NCI-H1694 treated with DMSO at 0.1 percent for 48 hours (cell line): ENCODE data around the gene CLUH.
A peak's percentile ranks its signal among the peaks of the same experiment; 100 is the strongest.

ENCODE experiments used
- DNase-seq: peaks from one replicate; lab custom pipeline; 2025; lab: John Stamatoyannopoulos, UW

CLUH gene

DNA sequence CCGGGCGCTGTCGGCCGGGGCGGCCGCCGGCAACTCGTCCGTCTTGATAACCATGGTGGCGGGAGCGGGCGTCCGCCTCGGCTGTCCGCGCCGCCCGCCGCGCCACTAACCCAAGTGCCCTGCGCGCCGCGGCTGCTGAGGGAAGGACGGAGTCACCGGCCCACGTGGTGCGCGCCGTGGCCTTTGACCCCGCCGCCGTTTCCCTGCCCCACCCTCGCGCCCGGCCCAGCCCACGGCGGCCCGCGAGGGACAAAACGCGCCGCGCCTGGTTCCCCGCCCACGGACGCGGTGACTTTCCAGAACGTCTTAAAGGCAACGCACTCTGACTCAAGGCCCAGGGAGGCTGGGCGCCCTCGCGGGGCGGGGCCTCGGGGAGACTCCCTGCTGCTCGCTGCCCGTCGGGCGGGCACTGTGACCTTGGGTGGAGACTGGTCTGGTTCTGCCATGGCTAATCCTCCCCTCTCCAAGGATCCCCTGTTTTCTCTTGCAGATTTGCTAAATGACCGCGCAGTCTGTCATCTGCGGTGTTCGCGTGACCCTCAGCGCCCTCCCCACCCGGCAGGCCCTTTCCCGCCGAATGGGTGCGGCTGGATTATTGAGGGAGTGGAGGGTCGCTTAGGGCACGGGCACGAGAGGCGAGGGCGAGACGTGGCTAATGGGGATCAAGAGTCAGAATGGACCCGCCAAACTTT lies at the start of gene CLUH:
TSS of gene CLUH (minus strand) at position 157 of the 692 bp plus-strand sequence. CDS start at position 54, 103 bp downstream.
- DNase-seq: peak; percentile 54

- no peak for DNase-seq
Measured at GRCh38 chr17:2758870-2759269, 47.3 kb upstream of the CLUH start.

DNA sequence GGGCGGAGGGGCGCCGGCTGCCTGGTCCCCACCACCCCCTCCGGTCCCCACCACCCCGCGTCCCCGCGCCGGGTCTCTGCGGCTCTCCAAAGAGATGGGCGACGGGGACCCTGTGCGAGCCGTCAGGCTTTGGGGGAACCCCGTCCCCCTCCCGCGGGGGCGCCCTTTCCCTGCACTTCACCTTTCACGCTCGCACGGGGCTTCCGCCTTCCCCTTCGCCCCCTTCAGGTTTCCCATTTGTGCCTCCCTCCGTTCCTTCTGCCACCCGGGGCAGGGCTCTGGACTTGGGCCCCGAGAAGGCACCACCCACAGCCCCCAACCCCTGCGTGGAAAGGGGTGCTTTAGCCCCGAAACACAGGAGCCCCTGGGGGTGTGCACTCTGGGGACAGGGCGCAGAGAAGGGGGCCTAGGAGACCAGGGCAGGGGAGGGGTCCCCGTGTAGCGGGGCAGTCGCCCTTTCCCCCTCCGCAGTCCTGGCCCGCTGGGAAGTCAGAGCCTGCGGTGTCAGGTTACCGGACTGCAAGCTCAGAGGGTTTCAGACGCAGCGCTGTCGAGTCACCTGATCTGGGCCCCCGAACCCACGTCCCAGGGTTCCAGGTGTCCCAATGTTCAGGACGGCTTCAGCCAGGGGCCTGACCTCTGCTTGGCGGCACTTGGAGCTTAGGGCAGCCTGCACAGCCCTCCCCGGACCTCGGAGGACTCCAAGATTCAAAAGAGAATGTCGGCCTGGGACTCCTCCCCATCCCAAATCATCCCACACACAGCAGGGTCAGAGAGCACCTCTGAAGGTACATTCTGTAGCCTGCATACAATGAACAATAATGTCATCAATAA lies 44.5 kb upstream of the CLUH start:
- DNase-seq: no peak

DNA sequence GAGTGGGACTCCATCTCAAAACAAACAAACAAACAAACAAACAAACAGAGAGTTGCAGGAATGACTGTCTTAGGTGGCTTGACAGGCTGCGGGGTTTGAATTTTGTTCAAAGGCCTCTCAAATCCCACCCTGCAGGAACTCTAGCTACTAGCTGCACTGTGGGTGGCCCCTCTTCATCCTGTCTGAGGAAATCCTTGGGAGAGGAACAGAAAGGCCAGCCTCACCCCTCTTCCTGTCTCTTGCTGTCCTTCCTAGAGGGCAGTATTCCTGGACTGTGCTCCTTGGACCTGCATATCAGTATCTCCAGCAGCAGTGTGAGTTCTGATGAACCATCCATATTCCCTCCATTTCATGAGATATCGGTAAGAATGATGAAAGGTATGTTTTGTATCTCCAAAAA lies 39.9 kb upstream of the CLUH start:
- no peak for DNase-seq

- no peak for DNase-seq
Measured at GRCh38 chr17:2750721-2751120, 39.2 kb upstream of the CLUH start.

DNA sequence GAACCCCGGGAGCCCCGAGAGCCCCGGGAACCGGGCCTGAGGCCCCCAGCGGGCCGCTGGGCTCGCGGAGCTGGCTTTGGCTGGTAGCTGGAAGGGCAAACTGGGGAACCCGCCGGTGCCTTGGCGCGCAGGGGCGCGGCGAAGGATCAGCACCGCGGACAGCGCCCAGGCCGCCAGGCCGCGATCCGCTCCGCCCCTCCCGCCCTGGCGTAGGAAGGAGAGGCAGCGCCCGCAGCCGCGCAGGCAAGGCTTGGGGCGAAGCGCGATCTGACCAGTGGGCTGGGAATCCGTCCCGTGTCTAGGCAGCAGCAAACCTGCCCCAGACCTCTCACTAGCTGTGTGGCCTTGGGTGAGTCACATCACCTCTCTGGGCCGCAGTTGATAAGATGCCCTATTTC lies 38.2 kb upstream of the CLUH start:
- no peak for DNase-seq

DNA sequence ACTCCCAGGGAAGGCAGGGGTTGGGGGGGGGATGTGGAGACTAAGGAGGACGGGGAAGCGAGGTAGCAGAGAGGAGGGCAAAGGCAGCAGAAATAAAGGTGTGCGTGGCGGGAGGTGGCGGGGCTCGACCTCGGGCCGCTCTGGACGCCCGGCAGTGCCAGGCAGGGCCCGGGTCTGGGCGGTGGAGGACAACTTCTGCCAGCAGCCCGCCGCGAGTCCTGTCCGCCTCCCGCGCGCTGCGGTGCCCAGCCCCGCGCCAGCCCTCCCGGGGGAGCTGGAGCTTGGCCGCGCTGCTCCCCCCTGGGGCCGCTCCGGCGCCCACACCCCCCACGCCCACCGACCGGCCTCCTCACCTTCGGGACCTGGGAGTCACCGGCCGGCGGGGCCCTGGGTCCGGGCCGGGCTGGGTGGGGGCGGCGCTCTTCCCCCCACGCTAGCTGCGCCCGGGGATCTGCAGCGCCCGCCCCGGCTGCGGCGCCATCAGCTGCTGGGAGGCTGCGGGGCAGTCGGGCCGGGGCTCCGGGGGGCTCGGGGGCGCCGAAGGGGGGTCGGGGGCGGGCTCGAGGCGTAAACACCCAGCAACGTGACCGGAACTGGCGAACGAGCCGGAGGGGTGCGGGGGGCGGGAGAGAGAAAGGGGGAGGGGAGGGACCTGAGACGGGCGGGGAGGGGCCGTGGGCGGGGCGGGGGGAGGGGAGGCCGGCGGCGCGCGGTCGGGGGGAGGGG lies 37.7 kb upstream of the CLUH start, which contains the start of gene CCDC92B:
TSS of gene CCDC92B (minus strand) at position 595 of the 726 bp plus-strand sequence. CDS start 14,507 bp downstream, outside the sequence.
- DNase-seq: peak; percentile 25

DNA sequence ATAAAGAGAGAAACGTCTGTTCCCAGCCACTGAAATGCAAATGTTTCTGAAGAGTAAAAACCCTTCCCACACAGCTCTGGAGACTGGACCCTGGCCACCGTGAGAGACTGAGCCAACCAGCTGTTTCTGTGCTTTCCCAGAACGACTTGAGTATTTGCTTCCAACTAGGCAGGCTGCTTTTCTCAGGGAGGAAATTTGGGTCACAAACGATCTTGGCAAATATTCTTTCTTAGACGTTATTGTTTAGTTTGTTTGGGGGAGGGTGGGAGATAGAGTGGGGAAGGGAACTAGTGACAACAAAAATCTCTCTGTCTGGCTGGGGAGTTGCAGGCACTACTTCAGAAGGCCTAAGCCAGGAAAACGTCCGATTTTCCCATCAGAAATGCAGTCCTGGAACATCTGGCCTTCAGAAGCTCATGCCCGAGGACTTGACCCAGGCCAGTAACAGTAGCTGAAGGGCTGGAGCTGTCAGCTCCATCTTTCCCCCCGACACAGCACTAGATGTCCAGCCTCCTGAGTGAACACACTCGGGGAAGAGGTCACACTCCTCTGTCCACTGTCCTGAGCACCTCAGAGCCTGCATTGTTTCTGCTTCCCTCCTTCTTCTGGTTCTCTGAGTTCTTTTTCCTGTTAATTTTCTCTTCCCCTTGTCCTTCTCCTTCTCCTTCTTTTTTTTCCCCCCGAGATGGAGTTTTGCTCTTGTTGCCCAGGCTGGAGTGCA lies 33.9 kb upstream of the CLUH start:
- no peak for DNase-seq

- no peak for DNase-seq
Measured at GRCh38 chr17:2737693-2738092, 26.1 kb upstream of the CLUH start.

- no peak for DNase-seq
Measured at GRCh38 chr17:2736956-2737355, 25.4 kb upstream of the CLUH start.

DNA sequence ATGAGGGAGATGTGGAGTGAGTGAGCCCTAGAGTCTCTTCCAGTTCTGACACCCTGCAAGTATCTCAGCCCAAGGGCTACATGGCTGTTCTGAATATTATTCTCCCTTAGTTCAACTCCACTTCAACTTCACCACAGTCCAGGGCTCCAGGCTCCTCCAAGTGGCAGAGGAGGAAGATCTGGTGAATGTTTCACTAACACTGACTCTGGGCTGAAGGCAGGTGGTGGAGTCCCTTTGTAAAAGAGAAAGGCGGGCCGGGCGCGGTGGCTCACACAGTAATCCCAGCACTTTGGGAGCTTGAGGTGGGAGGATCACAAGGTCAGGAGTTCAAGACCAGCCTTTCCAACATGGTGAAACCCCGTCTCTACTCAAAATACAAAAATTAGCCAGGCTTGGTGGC lies 24.3 kb upstream of the CLUH start:
- no peak for DNase-seq

- no peak for DNase-seq
Measured at GRCh38 chr17:2734939-2735338, 23.4 kb upstream of the CLUH start.

- DNase-seq: no peak
Measured at GRCh38 chr17:2731807-2732206, 20.2 kb upstream of the CLUH start.

DNA sequence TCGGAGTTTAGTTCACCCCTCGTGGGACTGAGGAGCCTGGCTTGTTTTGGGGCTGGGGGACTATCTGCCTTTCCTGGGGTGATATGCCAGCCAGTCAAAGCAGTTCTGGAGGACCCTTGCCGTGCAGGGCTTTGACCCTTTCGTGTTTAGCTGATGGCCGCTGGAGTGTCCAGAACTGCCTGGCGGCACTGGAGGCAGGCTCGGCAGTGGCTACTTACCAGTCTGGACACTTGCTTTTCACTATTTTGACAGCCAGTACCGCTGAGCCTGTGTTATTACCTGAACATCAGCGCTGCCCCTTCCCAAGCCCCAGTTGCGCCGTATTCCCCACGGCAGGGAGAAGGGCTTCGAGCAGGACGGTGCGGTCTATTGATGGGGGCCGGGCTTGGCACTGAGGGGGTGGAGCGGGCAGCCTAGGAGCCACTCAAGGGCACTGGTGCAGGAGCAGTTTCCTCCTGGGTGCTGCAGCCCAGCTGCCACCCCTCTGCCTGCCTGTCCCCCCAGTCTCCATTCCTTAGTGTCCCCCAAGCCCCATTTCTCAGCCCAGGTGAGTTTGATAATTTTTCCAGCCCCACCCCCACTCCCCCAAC lies 19.3 kb upstream of the CLUH start:
- no peak for DNase-seq

- DNase-seq: no peak
Measured at GRCh38 chr17:2724784-2725164, 13.2 kb upstream of the CLUH start.

DNA sequence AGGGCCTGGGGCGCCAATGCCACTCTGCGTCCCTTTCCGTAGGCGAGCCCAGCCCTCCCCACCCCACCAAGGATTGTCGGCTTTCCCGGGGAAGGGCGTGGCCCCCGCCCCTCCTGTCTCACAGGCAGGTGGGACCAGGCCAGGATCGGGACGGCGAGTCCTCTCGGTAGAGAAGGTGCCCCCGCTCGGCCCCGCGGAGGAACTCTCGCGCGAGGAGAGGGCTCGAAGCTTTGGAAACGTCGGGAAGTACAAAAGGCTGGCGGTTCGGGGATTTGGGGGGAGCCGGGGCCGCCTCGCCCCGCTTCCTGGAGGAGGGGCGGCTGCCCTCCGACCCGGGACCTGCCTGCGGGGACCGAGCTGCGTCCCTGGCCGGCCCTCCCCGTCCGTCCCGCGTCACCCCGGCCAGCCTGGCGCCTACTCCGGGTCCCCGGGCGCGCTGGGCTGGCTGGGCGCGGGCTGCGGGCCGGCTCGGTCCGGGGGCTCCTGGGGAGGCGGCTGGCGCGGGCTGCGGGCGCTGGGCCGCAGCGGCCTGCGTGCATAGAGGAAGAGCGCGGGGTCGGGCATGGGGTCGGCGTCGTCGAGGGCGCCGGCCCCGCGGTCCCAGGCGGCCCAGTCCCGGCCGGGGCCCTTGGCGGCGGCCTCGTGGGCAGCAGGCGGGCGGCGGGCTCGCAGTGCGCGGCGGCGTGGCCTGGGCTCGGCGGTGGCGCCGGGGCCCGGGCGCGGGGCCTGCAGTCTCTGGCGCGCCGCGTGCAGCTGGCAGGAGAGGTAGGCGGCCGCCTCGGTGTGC lies 12.6 kb upstream of the CLUH start:
- no peak for DNase-seq

DNA sequence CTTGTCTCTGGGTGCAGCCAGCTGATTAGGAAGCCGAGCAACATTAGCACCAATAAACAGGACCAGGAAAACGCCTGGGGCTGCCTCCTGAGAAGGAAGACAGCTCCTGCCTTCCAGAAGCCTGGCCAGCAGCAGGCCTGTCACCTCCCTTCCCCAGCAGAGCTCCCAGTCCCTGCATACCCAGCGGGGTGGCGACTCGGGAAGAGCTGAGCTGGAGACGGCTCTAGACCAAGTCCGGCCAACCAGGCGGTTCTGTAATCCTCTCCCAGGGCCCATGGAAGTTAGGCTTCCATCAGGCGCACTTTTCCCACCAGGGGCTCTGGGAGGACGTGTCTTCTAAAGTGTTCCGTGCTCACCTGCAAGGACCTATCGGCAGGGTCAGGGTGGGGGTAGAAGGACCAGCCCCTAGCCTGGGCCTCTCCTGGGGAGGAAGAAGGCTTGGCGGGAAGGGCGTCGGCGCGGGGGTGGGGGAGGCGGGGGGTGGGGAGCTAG lies 12.0 kb upstream of the CLUH start:
- no peak for DNase-seq

- no peak for DNase-seq
Measured at GRCh38 chr17:2722611-2723010, 11.0 kb upstream of the CLUH start.

DNA sequence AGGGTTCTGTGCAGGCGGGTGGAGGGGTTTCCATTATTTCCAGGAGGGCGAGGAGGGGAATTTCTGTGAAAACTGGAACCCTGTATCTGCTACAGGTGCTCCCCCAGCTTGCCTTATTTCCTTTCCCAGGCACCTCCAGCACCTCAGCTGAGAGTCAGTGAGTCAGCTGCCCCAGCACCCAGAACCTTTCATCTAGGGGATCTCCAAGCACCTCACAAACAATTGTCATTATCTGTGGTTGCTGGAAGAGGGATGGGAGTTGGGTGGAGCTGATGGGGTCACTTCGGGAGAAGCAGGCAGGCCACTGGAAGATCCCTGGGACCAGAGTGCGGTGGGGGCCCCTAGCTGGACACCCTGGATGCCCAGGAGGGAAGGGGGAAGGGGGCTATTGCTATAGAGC lies 10.0 kb upstream of the CLUH start:
- DNase-seq: no peak

- DNase-seq: no peak
Measured at GRCh38 chr17:2719861-2720260, 8.3 kb upstream of the CLUH start.
